Esophagus squamous epithelium (tissue), 5 donors: Measurements from ENCODE around the gene PRR19. TPM values are rescaled to one million over a fixed set of nuclear protein-coding genes. Genes with fewer than 3 reads are reported as not detected.

Source experiments
- DNase-seq: peaks from one replicate; lab custom pipeline; 2025; lab: John Stamatoyannopoulos, UW
- H3K27ac ChIP-seq, 4 donors: fragments of 200-600 bp; sonication (generic); one replicate each; pipeline ENCODE4 v1.5.1; 2016 to 2019; ENCODE audit warnings: mild to moderate bottlenecking in 1 of 4
- H3K27me3 ChIP-seq, 4 donors: fragments of 200-600 bp; sonication (generic); 1 replicate in 3 of 4; 2 replicates in 1 of 4; pipeline versions ENCODE4 v1.5.1 to v1.6.0; 2017 to 2021; ENCODE audit warnings: antibody characterized with exemption in 1 of 4
- H3K36me3 ChIP-seq, 3 donors: fragments of 200-600 bp; sonication (generic); one replicate each; pipeline ENCODE4 v1.5.1; 2016 to 2019
- H3K4me1 ChIP-seq, 3 donors: fragments of 200-600 bp; sonication (generic); one replicate each; pipeline ENCODE4 v1.5.1; 2017 to 2019
- H3K4me3 ChIP-seq, 4 donors: fragments of 200-600 bp; sonication (generic); 1 replicate in 3 of 4; 2 replicates in 1 of 4; pipeline ENCODE4 v1.5.1; 2016 to 2019; ENCODE audit warnings: mild to moderate bottlenecking in 2 of 4, moderate library complexity in 1 of 4
- H3K9me3 ChIP-seq, 3 donors: fragments of 200-600 bp; sonication (generic); one replicate each; pipeline ENCODE4 v1.5.1; 2016 to 2019
- POLR2A ChIP-seq, 4 donors: fragments of 450-650 bp; IDR thresholded peaks; one replicate each; pipeline ENCODE4 v1.6.1; 2017; ENCODE audit warnings: antibody characterized with exemption in 4 of 4, mild to moderate bottlenecking in 4 of 4, moderate library complexity in 3 of 4
- WGBS, 2 donors: methylation state at CpG; one replicate each; pipeline ENCODE4 v1.1.5; 2018; 5-methylcytosine and 5-hydroxymethylcytosine counted together
- intact Hi-C: fragments of 100-400 bp; cut with DNase I; formaldehyde crosslinking; loops from one replicate; pipeline ENCODE4 v1.15.0; 2022
- total RNA-seq, 4 donors: library from RNA; depleted of rRNA; stranded (reverse); fragments of >200 nt; gene quantifications; one replicate each; pipeline ENCODE4 v1.1.0, GENCODE V29; 2016
- TF ChIP-seq, protein P1 (sequence below), 6 experiments: fragments of 450-650 bp in 4 of 6; fragments of 200-600 bp in 2 of 6; sonication (generic) in 2 of 6; IDR thresholded peaks; one replicate each; pipeline ENCODE4 v1.5.1; 2016 to 2019; ENCODE audit warnings: antibody characterized with exemption in 6 of 6, mild to moderate bottlenecking in 4 of 6, moderate library complexity in 4 of 6
- donor health status: DM: yes; HTN: yes; CAD: no.

The PRR19 gene
- total RNA-seq, 4 donors from 2014 or later, result 0.75 to 1.0 (median 0.82) TPM

DNA sequence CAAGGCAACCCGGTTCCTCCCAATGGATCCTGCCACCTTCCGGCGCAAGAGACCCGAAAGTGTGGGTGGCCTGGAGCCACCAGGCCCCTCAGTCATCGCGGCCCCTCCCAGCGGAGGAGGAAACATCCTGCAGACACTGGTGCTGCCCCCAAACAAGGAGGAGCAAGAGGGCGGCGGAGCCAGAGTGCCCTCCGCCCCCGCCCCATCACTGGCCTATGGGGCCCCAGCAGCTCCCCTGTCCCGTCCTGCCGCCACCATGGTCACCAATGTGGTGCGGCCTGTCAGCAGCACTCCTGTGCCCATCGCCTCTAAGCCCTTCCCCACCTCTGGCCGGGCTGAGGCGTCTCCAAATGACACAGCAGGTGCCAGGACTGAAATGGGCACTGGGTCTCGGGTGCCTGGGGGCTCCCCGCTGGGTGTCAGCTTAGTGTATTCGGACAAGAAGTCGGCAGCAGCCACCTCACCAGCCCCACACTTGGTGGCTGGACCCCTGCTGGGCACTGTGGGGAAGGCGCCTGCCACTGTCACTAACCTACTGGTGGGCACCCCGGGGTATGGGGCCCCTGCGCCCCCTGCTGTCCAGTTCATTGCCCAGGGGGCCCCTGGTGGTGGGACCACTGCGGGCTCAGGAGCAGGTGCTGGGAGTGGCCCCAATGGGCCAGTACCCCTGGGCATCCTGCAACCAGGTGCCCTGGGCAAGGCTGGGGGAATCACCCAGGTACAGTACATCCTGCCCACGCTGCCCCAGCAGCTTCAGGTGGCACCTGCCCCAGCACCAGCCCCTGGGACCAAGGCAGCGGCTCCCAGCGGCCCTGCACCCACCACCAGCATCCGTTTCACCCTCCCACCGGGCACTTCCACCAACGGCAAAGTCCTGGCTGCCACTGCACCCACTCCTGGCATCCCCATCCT, 11.2 kb upstream of the PRR19 start:
- DNase-seq, result no peak
- no peak overlapping the region for H3K4me3 ChIP-seq
- 17 to 84% methylated on average over 1 to 5 of the region's 31 CpGs for WGBS, 2 donors
- intact Hi-C loops, result loop anchor here (10.0 kb wide), 1 partner anchor 46 kb away; the partner anchor contains the start of gene GSK3A
- H3K27ac ChIP-seq, result no peak overlapping the region
- peaks cover 69 to 92% (median 73%) of the 10 kb centered on the region in 3 donors for H3K36me3 ChIP-seq
- TF ChIP-seq POLR2A (IDR thresholded peaks at IDR 0.05), result no peak
- TF ChIP-seq, protein P1, sequence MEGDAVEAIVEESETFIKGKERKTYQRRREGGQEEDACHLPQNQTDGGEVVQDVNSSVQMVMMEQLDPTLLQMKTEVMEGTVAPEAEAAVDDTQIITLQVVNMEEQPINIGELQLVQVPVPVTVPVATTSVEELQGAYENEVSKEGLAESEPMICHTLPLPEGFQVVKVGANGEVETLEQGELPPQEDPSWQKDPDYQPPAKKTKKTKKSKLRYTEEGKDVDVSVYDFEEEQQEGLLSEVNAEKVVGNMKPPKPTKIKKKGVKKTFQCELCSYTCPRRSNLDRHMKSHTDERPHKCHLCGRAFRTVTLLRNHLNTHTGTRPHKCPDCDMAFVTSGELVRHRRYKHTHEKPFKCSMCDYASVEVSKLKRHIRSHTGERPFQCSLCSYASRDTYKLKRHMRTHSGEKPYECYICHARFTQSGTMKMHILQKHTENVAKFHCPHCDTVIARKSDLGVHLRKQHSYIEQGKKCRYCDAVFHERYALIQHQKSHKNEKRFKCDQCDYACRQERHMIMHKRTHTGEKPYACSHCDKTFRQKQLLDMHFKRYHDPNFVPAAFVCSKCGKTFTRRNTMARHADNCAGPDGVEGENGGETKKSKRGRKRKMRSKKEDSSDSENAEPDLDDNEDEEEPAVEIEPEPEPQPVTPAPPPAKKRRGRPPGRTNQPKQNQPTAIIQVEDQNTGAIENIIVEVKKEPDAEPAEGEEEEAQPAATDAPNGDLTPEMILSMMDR (IDR thresholded peaks at IDR 0.05), result peak; percentile 23 to 53 (median 44)
- H3K9me3 ChIP-seq, result no peaks in the 10 kb centered on the region
- H3K27me3 ChIP-seq, result no peaks in the 10 kb centered on the region
- H3K4me1 ChIP-seq, result peaks cover 10 to 45% (median 17%) of the 10 kb centered on the region in 3 donors

DNA sequence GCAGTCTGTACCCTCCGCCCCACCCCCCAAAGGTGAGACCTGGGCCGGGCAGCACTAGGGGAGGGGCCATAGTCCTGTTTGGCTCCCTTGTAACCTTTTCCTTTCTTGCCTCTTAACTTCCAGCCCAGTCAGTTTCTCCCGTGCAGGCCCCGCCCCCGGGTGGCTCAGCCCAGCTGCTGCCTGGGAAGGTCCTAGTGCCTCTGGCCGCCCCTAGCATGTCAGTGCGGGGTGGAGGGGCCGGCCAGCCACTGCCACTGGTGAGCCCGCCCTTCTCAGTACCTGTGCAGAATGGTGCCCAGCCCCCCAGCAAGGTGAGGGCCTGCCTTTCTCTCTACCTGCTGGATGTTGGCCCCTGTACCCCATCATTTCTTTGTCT, 10.5 kb upstream of the PRR19 start:
- DNase-seq, result no peak
- TF ChIP-seq, protein P1 (IDR thresholded peaks at IDR 0.05), result no peak
- no peak for TF ChIP-seq POLR2A (IDR thresholded peaks at IDR 0.05)
- Histone ChIP-seq H3K9me3 (no peaks in the 10 kb centered on the region), H3K4me1 (peaks cover 4 to 40% (median 10%) of the 10 kb centered on the region in 3 donors), H3K36me3 (peaks cover 69 to 95% (median 73%) of the 10 kb centered on the region in 3 donors), H3K27me3 (no peaks in the 10 kb centered on the region), H3K27ac (no peak overlapping the region), H3K4me3 (no peak overlapping the region)
- WGBS, 2 donors, result 63 to 69% methylated on average over 4 to 8 of the region's 9 CpGs
- intact Hi-C loops, result loop anchor here (10.0 kb wide), 1 partner anchor 47 kb away; the partner anchor contains the start of gene GSK3A

DNA sequence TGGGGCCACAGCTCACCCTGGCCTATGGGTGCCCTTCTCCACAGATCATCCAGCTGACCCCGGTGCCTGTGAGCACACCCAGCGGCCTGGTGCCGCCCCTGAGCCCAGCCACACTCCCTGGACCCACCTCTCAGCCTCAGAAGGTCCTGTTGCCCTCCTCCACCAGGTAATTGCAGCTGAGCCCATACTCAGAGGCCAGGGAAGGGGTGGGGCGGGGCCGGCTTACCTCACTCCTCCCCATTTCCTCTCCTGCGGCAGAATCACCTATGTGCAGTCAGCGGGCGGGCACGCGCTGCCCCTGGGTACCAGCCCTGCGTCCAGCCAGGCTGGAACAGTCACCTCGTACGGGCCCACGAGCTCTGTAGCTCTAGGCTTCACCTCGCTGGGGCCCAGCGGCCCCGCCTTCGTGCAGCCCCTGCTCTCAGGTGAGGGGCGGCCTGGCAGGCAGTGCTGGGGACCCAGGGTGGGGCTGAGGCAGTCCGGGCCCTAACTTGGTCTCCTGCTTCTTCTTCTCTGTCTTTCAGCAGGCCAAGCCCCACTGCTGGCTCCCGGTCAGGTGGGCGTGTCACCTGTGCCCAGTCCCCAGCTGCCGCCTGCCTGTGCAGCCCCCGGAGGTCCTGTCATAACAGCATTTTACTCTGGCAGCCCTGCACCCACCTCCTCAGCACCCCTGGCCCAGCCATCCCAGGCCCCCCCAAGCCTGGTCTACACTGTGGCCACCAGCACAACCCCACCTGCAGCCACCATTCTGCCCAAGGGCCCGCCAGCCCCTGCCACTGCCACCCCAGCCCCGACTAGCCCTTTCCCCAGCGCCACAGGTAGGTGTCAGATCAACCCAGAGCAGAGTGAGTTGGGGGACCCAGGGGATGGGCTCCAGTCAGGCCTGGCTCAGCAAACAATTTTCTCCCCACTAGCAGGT, 9.6 kb upstream of the PRR19 start:
- Histone ChIP-seq H3K9me3 (no peaks in the 10 kb centered on the region), H3K36me3 (peaks cover 64 to 95% (median 69%) of the 10 kb centered on the region in 3 donors), H3K27me3 (no peaks in the 10 kb centered on the region), H3K4me1 (peaks cover 0 to 32% (median 6%) of the 10 kb centered on the region in 3 donors), H3K4me3 (no peak overlapping the region), H3K27ac (no peak overlapping the region)
- 78 to 84% methylated on average over 6 to 18 of the region's 27 CpGs for WGBS, 2 donors
- intact Hi-C loops, result loop anchor here (10.0 kb wide), 1 partner anchor 48 kb away; the partner anchor contains the start of gene GSK3A
- DNase-seq, result no peak
- TF ChIP-seq, protein P1 (IDR thresholded peaks at IDR 0.05), result no peak
- TF ChIP-seq POLR2A (IDR thresholded peaks at IDR 0.05), result no peak

DNA sequence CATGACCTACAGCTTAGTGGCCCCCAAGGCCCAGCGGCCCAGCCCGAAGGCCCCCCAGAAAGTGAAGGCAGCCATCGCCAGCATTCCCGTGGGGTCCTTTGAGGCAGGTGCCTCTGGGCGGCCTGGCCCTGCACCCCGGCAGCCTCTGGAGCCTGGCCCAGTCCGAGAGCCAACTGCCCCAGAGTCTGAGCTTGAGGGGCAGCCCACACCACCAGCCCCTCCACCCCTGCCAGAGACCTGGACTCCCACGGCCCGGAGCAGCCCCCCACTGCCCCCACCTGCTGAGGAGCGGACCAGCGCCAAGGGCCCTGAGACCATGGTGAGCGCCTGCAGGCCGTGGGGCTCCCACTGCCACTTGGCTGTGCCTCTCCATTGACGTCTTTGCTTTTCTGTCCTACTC, 9.0 kb upstream of the PRR19 start:
- Histone ChIP-seq H3K4me1 (peaks cover 0 to 26% (median 6%) of the 10 kb centered on the region in 3 donors), H3K9me3 (no peaks in the 10 kb centered on the region), H3K27ac (no peak overlapping the region), H3K4me3 (no peak overlapping the region), H3K36me3 (peaks cover 57 to 88% (median 62%) of the 10 kb centered on the region in 3 donors), H3K27me3 (no peaks in the 10 kb centered on the region)
- intact Hi-C loops, result loop anchor here (10.0 kb wide), 1 partner anchor 48 kb away; the partner anchor contains the start of gene GSK3A
- no peak for DNase-seq
- TF ChIP-seq POLR2A (IDR thresholded peaks at IDR 0.05), result no peak
- TF ChIP-seq, protein P1 (IDR thresholded peaks at IDR 0.05), result no peak
- 71 to 80% methylated on average over 1 to 7 of the region's 14 CpGs for WGBS, 2 donors
